Retinal pigment epithelial cell (primary cell): ENCODE results near the gene TPSD1.

Experiments used
- DNase-seq: peaks from one replicate; pipeline ENCODE4 v3.0.0-alpha.2; 2010; ENCODE audit warnings: low read depth
- H3K4me3 ChIP-seq: 2 replicates; pipeline ENCODE4 v1.5.1; 2011; ENCODE audit warnings: mild to moderate bottlenecking, low read length, control low read depth, moderate library complexity
- CTCF ChIP-seq: conservative IDR thresholded peaks from 2 replicates; pipeline ENCODE4 v1.5.1; 2011; ENCODE audit warnings: low read depth, low read length, control low read depth, inconsistent platforms

TPSD1 gene

DNA sequence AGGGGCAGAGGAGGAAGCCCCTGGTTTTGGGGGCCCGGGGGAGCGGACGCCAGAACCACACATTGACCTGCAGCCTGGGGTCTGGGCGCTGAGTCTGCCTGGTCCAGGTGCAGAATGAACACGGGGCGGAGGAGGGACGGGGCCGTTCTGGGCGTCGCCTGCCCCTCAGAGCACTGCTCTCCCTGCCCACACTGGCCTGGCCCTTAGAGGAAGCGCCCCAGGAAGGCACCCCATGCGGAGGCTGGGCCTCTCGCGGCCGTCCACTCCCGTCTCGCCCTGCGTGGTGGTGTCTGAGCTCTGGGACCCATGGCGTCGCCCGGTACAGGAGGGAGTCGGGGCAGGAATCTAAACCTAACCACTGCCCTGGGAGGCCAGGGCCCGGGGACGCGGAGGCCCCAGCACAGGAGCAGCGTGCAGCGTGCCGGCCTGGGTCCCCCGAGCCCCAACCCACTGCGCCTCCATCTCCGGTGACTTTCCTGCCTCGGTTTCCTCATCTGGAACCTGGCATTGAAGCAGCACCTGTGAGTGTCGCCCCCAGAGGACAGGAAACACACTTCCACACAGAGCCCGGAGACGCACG lies 4.3 kb downstream of the TPSD1 start:
- no peak for TF ChIP-seq CTCF
- DNase-seq = no peak
- H3K4me3 ChIP-seq = no peak overlapping the region

DNA sequence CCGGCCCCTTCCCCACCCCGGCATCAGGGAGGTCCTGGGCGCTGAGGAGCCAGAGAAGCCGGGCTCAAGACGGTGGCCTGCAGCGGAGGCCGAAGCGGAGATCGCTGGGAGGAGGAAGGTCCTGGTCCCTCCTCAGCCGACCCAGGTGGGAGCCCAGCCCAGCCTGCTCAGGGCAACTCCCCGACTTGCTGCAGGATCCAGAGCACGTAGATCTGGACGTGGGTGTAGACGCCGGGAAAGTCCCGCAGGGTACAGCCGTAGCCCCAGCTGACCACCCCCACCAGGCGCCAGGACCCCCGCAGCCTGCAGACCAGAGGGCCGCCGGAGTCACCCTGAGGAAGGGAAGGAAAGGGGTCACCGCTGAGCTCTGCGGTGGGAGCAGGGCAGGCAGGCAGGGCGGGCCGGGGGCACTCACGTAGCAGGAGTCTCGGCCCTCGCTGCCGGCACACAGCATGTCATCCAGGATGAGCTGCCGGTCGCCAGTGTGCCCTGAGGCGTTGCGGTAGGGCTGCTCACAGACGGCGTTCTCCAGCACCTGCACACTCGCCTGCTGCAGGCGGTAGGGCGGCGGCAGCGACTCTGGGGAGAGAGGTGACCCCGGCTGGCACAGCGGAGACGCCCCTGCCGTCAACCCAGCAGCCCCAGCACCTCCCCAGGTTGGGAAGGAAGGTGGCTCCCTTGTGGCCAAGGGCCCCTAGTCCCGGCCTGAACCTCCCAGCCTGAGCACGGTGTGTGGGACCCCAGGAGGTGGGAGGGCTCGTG lies 5.4 kb downstream of the TPSD1 start:
- no peak for DNase-seq
- H3K4me3 ChIP-seq = no peak overlapping the region
- no peak for TF ChIP-seq CTCF

GRCh38 chr16:1262210-1262845 lies 6.5 kb downstream of the TPSD1 start:
- TF ChIP-seq CTCF = no peak
- H3K4me3 ChIP-seq = no peak overlapping the region
- no peak for DNase-seq

GRCh38 chr16:1262846-1263221 lies 7.0 kb downstream of the TPSD1 start:
- no peak for TF ChIP-seq CTCF
- H3K4me3 ChIP-seq = no peak overlapping the region

DNA sequence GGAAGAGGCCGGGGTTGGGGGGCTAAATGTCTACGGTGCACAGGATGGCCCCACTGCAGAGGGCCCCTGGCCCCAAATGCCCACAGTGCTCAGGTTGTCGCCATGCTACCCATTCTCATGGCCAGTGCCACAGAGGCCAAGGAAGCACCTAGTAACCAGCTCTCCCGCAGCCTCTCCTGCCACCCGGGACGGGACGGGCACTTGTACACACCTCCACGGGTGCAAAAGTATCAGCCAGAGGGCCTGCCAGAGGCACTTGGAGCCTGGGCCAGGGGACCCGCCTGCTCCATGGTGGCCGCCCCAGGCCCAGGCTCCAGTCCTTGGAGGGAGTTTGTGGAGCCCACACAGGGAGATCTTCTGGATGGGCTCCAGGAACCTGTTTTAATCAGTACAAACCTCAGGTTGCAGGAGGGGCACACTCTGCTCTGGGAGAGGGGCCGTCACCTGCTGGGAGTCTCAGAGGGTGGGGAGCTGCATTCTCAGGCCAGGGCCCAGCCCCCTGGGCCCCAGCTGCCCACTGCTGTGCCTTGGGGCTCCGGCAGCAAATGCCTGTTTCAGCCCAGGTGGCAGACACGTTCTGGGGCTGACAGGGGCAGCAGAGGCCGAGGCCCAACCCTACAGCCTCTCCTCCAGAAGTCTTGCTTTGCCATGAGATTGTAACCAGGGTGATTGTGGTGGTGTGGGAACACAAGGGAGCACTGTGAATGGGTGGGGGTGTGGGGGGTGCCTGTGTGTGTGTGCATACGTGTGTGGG lies 7.9 kb downstream of the TPSD1 start:
- H3K4me3 ChIP-seq = no peak overlapping the region
- no peak for TF ChIP-seq CTCF
- no peak for DNase-seq

More at GRCh38 chr16:1262846-1263221, 7.0 kb downstream of the TPSD1 start:
- no peak for DNase-seq

GRCh38 chr16:1264345-1265089 lies 8.6 kb downstream of the TPSD1 start:
- no peak for DNase-seq
- H3K4me3 ChIP-seq = no peak overlapping the region
- no peak for TF ChIP-seq CTCF
